Neural cell (in vitro differentiated cells): ENCODE measurements around the gene MAP2K6. TPM values are rescaled to one million over a fixed set of nuclear protein-coding genes. Genes with fewer than 3 reads are reported as not detected.

Experiments used
- H2AFZ ChIP-seq: fragments of 200-600, 300-800 bp; sonication (generic), shearing (Covaris generic); 2 replicates; pipeline ENCODE4 v1.6.0; 2014; ENCODE audit warnings: low read depth, mild to moderate bottlenecking, antibody characterized with exemption, low read length, moderate library complexity
- H3F3A ChIP-seq: fragments of 200-600 bp; shearing (Covaris generic); 2 replicates; pipeline ENCODE4 v1.6.1; 2016; ENCODE audit warnings: mild to moderate bottlenecking, moderate library complexity, mixed read lengths, antibody characterized with exemption, low read length; ENCODE audit not compliant: insufficient read depth, poor library complexity, severe bottlenecking
- H3K27ac ChIP-seq: fragments of 200-600, 300-800 bp; sonication (generic), shearing (Covaris generic); 2 replicates; pipeline ENCODE4 v1.5.1; 2014; ENCODE audit warnings: mild to moderate bottlenecking, low read length, moderate library complexity
- H3K27me3 ChIP-seq: fragments of 300-800, 200-600 bp; sonication (generic), shearing (Covaris generic); 2 replicates; pipeline ENCODE4 v1.6.0; 2014; ENCODE audit warnings: mild to moderate bottlenecking, low read depth, low read length, moderate library complexity; ENCODE audit not compliant: insufficient read depth
- H3K36me3 ChIP-seq: fragments of 300-800, 200-600 bp; sonication (generic), shearing (Covaris generic); 2 replicates; pipeline ENCODE4 v1.5.1; 2014; ENCODE audit warnings: mild to moderate bottlenecking, antibody characterized with exemption, low read length, moderate library complexity; ENCODE audit not compliant: insufficient read depth
- H3K4me2 ChIP-seq: fragments of 300-800, 200-600 bp; sonication (generic), shearing (Covaris generic); 2 replicates; pipeline ENCODE4 v1.6.0; 2014; ENCODE audit warnings: mild to moderate bottlenecking, low read length
- H3K4me3 ChIP-seq: fragments of 300-800, 200-600 bp; sonication (generic), shearing (Covaris generic); 2 replicates; pipeline ENCODE4 v1.5.1; 2014; ENCODE audit warnings: mild to moderate bottlenecking, low read length, moderate library complexity
- H3K79me2 ChIP-seq: fragments of 200-600 bp; shearing (Covaris generic); replicated peaks from 2 replicates; pipeline ENCODE4 v1.6.0; 2014; ENCODE audit warnings: mild to moderate bottlenecking, low read length, moderate library complexity; ENCODE audit not compliant: insufficient read depth
- H3K9ac ChIP-seq: fragments of 300-800, 200-600 bp; sonication (generic), shearing (Covaris generic); 2 replicates; pipeline ENCODE4 v1.6.1; 2016; ENCODE audit warnings: mild to moderate bottlenecking, low read length, mixed read lengths
- H3K9me2 ChIP-seq: fragments of 200-600 bp; shearing (Covaris generic); 2 replicates; pipeline ENCODE4 v1.6.1; 2016; ENCODE audit warnings: mild to moderate bottlenecking, low read length, mixed read lengths; ENCODE audit not compliant: insufficient read depth
- H3K9me3 ChIP-seq: fragments of 200-600, 300-800 bp; sonication (generic), shearing (Covaris generic); 2 replicates; pipeline ENCODE4 v1.6.1; 2016; ENCODE audit warnings: mild to moderate bottlenecking, mixed run types, low read length, moderate library complexity, mixed read lengths
- H4K20me1 ChIP-seq: fragments of 200-600 bp; shearing (Covaris generic); 2 replicates; pipeline ENCODE4 v1.6.1; 2016; ENCODE audit warnings: mild to moderate bottlenecking, mixed run types; ENCODE audit not compliant: insufficient read depth
- EP300 ChIP-seq: fragments of 450-650 bp; conservative IDR thresholded peaks from 2 replicates; pipeline ENCODE4 v1.6.1; 2014; ENCODE audit warnings: antibody characterized with exemption, mild to moderate bottlenecking, moderate library complexity; ENCODE audit not compliant: poor library complexity, severe bottlenecking
- EZH2 ChIP-seq: fragments of 200-600, 300-800 bp; shearing (Covaris generic), sonication (generic); IDR thresholded peaks from 2 replicates; pipeline ENCODE4 v1.6.1; 2014; ENCODE audit warnings: antibody characterized with exemption, low read length, borderline replicate concordance, mild to moderate bottlenecking; ENCODE audit not compliant: insufficient read depth, poor library complexity, severe bottlenecking
- MXI1 ChIP-seq: fragments of 450-650 bp; conservative IDR thresholded peaks from 2 replicates; pipeline ENCODE4 v1.6.1; 2014; ENCODE audit warnings: antibody characterized with exemption, mild to moderate bottlenecking; ENCODE audit not compliant: poor library complexity, severe bottlenecking
- POLR2AphosphoS5 ChIP-seq: IDR thresholded peaks from 2 replicates; pipeline ENCODE4 v1.6.1; 2012
- RAD21 ChIP-seq: fragments of 450-650 bp; conservative IDR thresholded peaks from 2 replicates; pipeline ENCODE4 v1.6.1; 2014; ENCODE audit warnings: antibody characterized with exemption, mild to moderate bottlenecking, moderate library complexity
- SMC3 ChIP-seq: fragments of 450-650 bp; conservative IDR thresholded peaks from 2 replicates; pipeline ENCODE4 v1.6.1; 2014; ENCODE audit warnings: antibody characterized with exemption, mild to moderate bottlenecking, moderate library complexity; ENCODE audit not compliant: poor library complexity
- TAF1 ChIP-seq: IDR thresholded peaks from 2 replicates; pipeline ENCODE4 v1.6.1; 2012; ENCODE audit warnings: low read depth
- polyA plus RNA-seq: library from polyadenylated mRNA; depleted of rRNA; stranded (reverse); fragments of >200 nt; gene quantifications from 2 replicates; pipeline ENCODE4 v1.2.3, GENCODE V29; 2014
- TF ChIP-seq, protein P1 (sequence below): IDR thresholded peaks from 2 replicates; pipeline ENCODE4 v1.6.1; 2012; ENCODE audit warnings: borderline replicate concordance
- TF ChIP-seq, protein P2 (sequence below): fragments of 450-650 bp; IDR thresholded peaks from 2 replicates; pipeline ENCODE4 v1.5.1; 2014; ENCODE audit warnings: antibody characterized with exemption, mild to moderate bottlenecking, moderate library complexity; ENCODE audit not compliant: poor library complexity, severe bottlenecking

MAP2K6 gene
- polyA plus RNA-seq, 1 donor from 2014 or later = 10.5 TPM

DNA sequence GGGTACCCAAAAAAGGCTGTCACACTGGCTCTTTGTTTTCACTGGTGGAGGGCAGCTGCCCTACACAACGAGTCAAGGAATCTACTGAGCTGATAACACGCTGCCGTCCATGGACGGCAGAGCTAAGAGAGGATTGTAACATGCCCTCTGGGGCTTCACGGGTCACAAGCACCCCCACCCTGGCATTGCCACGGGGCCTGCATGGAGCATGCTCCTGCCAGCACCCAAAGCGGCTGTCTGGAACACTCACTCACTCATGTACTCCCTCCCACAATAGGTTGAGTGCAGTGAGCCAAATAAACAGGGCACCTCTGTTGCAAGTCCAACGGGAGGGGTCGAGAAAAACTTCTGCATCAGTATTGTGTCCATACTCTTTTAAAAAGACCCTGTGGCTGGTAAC lies 181.6 kb downstream of the MAP2K6 start:
- no peak overlapping the region for H3K4me2 ChIP-seq
- no peak overlapping the region for H3K4me3 ChIP-seq
- H3K27me3 ChIP-seq = no peaks in the 10 kb centered on the region
- TF ChIP-seq, protein P1, sequence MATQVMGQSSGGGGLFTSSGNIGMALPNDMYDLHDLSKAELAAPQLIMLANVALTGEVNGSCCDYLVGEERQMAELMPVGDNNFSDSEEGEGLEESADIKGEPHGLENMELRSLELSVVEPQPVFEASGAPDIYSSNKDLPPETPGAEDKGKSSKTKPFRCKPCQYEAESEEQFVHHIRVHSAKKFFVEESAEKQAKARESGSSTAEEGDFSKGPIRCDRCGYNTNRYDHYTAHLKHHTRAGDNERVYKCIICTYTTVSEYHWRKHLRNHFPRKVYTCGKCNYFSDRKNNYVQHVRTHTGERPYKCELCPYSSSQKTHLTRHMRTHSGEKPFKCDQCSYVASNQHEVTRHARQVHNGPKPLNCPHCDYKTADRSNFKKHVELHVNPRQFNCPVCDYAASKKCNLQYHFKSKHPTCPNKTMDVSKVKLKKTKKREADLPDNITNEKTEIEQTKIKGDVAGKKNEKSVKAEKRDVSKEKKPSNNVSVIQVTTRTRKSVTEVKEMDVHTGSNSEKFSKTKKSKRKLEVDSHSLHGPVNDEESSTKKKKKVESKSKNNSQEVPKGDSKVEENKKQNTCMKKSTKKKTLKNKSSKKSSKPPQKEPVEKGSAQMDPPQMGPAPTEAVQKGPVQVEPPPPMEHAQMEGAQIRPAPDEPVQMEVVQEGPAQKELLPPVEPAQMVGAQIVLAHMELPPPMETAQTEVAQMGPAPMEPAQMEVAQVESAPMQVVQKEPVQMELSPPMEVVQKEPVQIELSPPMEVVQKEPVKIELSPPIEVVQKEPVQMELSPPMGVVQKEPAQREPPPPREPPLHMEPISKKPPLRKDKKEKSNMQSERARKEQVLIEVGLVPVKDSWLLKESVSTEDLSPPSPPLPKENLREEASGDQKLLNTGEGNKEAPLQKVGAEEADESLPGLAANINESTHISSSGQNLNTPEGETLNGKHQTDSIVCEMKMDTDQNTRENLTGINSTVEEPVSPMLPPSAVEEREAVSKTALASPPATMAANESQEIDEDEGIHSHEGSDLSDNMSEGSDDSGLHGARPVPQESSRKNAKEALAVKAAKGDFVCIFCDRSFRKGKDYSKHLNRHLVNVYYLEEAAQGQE = no peak
- TF ChIP-seq TAF1 = no peak
- no peak for TF ChIP-seq RAD21
- TF ChIP-seq EZH2 = no peak
- TF ChIP-seq SMC3 = no peak
- no peak for TF ChIP-seq MXI1
- no peak for TF ChIP-seq EP300
- no peak for TF ChIP-seq POLR2AphosphoS5
- H3K9me3 ChIP-seq = no peaks in the 10 kb centered on the region
- H3K9me2 ChIP-seq = no peaks in the 10 kb centered on the region
- H3K79me2 ChIP-seq = no peaks in the 10 kb centered on the region
- no peak overlapping the region for H3K9ac ChIP-seq
- H2AFZ ChIP-seq = no peak overlapping the region
- H3K27ac ChIP-seq = no peak overlapping the region
- no peaks in the 10 kb centered on the region for H3K36me3 ChIP-seq
- H3F3A ChIP-seq = no peaks in the 10 kb centered on the region
- H4K20me1 ChIP-seq = no peaks in the 10 kb centered on the region

DNA sequence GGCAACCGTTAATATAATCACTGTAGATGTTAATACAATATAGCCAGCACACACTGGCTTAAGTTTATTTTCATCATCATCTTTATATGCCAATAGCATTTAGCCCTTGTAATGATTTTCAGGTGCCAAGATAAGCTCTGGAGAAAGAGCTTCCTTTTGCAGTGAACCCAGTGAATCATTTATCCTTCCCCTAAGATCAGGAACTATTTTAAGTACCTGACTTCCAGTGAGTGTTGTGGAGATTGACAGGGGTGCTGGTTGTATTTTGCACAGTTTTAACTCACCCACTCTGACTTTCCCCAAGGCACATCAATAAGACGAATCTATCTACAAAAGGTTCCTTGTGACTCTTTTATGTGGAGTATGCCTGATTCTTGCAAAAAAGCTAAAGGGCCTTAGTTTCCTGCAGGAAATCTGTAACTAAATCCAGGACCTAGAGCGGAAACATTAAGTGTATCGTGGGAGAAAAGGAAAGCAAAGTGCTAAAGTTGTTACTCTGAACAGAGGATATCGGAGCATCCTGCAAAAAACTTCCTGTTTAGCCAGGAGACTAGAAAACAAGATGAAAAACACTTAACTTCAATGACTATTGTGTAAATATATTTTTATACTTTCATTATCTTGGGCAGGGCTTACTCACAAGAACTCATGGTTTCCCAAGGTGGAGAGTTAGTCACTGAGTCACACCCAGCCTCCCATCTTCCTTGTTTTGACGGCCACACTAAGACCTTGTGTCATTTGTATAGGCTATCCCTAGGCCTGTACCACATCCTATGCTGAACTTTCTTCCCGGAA lies 183.6 kb downstream of the MAP2K6 start:
- Histone ChIP-seq H3K27ac (no peak overlapping the region), H3F3A (no peaks in the 10 kb centered on the region), H3K4me2 (no peak overlapping the region), H2AFZ (no peak overlapping the region), H3K9ac (no peak overlapping the region), H3K9me2 (no peaks in the 10 kb centered on the region), H3K4me3 (no peak overlapping the region), H3K9me3 (no peaks in the 10 kb centered on the region), H3K27me3 (no peaks in the 10 kb centered on the region), H3K79me2 (no peaks in the 10 kb centered on the region), H3K36me3 (no peaks in the 10 kb centered on the region), H4K20me1 (no peaks in the 10 kb centered on the region)
- no peak for TF ChIP-seq RAD21
- TF ChIP-seq, protein P2, sequence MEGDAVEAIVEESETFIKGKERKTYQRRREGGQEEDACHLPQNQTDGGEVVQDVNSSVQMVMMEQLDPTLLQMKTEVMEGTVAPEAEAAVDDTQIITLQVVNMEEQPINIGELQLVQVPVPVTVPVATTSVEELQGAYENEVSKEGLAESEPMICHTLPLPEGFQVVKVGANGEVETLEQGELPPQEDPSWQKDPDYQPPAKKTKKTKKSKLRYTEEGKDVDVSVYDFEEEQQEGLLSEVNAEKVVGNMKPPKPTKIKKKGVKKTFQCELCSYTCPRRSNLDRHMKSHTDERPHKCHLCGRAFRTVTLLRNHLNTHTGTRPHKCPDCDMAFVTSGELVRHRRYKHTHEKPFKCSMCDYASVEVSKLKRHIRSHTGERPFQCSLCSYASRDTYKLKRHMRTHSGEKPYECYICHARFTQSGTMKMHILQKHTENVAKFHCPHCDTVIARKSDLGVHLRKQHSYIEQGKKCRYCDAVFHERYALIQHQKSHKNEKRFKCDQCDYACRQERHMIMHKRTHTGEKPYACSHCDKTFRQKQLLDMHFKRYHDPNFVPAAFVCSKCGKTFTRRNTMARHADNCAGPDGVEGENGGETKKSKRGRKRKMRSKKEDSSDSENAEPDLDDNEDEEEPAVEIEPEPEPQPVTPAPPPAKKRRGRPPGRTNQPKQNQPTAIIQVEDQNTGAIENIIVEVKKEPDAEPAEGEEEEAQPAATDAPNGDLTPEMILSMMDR = no peak
- no peak for TF ChIP-seq EP300
- TF ChIP-seq TAF1 = no peak
- TF ChIP-seq POLR2AphosphoS5 = no peak
- no peak for TF ChIP-seq SMC3
- TF ChIP-seq EZH2 = no peak
- TF ChIP-seq, protein P1 = no peak
- no peak for TF ChIP-seq MXI1
